ENCODE data around the gene ENPP6.

ENPP6 gene

DNA sequence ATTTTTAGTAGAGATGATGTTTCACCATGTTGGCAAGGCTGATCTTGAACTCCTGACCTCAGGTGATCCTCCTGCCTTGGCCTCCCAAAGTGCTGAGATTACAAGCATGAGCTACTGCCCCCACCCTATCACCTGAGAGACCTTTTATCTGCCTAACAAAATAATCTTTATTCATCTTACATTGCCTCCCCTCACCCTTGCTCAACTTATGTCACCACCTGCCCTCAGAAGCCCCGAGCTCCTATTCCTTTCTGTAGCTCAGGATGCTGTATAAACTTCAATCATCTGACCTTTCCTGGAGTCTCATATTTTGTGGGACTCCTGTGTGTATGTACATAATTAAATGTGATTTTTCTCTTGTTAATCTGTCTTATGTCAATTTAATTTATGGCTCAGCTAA is 29.7 kb upstream of the ENPP6 start:
- H3K36me3 ChIP-seq = no peaks in the 10 kb centered on the region
- H3K4me2 ChIP-seq = no peak overlapping the region
- no peak overlapping the region for H3K9ac ChIP-seq
- H4K20me1 ChIP-seq = no peaks in the 10 kb centered on the region
- no peaks in the 10 kb centered on the region for H3K27me3 ChIP-seq
- no peak overlapping the region for H3K27ac ChIP-seq
- no peak for TF ChIP-seq Cebpa-rat (IDR thresholded peaks at IDR 0.05)
- H3K4me1 ChIP-seq = peaks cover 0 to 9% (median 0%) of the 10 kb centered on the region in 10 experiments; a peak in 1 of 20 replicates
- H3K9me3 ChIP-seq (replicated peaks in 1 of 11) = no peaks in the 10 kb centered on the region; a peak in 5 of 22 replicates
- no peak overlapping the region for H3K4me3 ChIP-seq

DNA sequence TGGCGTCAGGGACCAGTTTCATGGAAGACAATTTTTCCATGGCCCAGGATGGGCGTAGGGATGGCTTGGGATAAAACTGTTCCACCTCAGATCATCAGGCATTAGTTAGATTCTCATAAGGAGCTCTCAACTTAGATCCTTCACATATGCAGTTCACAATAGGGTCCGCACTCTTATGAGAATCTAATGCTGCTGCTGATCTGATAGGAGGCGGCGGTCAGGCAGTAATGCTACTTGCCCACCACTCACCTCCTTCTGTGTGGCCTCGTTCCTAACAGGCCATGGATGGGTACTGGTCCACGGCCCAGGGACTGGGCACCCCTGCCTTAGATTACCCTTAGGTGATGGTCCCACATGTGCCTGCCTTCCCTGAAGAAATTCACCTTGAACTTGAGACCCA is 28.8 kb upstream of the ENPP6 start:
- H3K4me2 ChIP-seq = no peak overlapping the region
- no peak for TF ChIP-seq Cebpa-rat (IDR thresholded peaks at IDR 0.05)
- H3K9ac ChIP-seq = no peak overlapping the region
- peaks cover 0 to 4% (median 0%) of the 10 kb centered on the region in 10 experiments; a peak in 1 of 20 replicates for H3K4me1 ChIP-seq
- no peaks in the 10 kb centered on the region; a peak in 2 of 22 replicates for H3K9me3 ChIP-seq (replicated peaks in 1 of 11)
- H3K4me3 ChIP-seq = no peak overlapping the region
- no peaks in the 10 kb centered on the region for H4K20me1 ChIP-seq
- no peaks in the 10 kb centered on the region for H3K27me3 ChIP-seq
- no peaks in the 10 kb centered on the region for H3K36me3 ChIP-seq
- H3K27ac ChIP-seq = no peak overlapping the region

DNA sequence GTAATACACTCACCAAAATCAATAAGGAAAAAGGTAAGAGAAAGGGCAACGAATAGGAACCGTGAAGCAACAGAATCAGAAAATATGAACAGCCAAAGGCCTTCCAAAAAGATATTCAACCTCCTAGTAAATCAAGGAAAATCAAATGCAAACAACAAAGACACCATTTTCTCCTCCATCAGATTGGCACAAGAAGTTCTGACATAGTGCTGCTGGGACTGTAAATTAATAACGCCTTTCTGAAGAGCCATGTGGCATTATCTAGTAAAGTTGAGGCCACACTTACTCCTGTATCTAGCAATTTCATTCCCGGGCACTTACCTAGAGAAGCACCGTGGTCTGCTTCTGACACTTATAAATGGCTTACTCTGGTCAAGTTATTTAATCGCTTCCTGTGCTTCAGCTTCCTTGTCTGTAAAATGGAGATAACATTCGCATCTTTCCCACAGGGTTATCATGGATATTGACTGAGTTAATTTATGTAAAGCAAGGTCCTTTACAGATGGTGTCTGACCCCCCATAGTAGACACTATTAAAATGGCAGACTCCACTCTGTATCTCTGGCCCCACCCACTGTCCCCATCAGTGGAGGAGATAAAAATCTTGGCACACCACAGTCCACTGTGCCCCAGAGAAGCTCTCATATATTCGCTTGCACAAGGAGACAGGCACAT is 20.5 kb upstream of the ENPP6 start:
- TF ChIP-seq Cebpa-rat (IDR thresholded peaks at IDR 0.05) = no peak
- H3K4me2 ChIP-seq = no peak overlapping the region

DNA sequence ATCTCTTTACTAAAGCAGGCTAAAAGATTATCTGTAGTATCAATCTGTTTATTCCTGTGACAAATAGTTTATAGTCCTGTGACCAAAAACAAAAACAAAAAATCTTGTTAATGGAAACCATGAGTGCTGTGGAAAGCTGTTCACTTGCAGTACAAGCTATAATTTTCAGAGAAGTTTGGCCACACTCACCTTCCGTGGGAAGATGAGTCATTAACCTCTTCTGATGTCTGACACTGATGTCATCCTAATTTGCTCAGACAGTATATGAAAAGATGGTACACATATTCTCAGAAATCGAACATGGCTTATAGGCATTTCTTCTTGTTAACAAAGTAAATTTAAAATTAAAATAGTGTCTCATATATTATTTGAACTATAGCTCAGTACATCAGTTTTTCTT is 19.9 kb upstream of the ENPP6 start:
- no peaks in the 10 kb centered on the region for H4K20me1 ChIP-seq
- TF ChIP-seq Cebpa-rat (IDR thresholded peaks at IDR 0.05) = no peak
- no peak overlapping the region for H3K4me3 ChIP-seq
- no peak overlapping the region for H3K9ac ChIP-seq
- no peak overlapping the region for H3K27ac ChIP-seq
- H3K36me3 ChIP-seq = no peaks in the 10 kb centered on the region
- H3K9me3 ChIP-seq (replicated peaks in 1 of 11) = peaks cover 0 to 4% (median 0%) of the 10 kb centered on the region in 11 experiments; a peak in 2 of 22 replicates
- H3K4me1 ChIP-seq = no peaks in the 10 kb centered on the region
- no peak overlapping the region for H3K4me2 ChIP-seq
- no peaks in the 10 kb centered on the region for H3K27me3 ChIP-seq

More for the DNA sequence above, 20.5 kb upstream of the ENPP6 start:
- no peak overlapping the region for H3K9ac ChIP-seq
- no peaks in the 10 kb centered on the region for H4K20me1 ChIP-seq
- H3K27me3 ChIP-seq = no peaks in the 10 kb centered on the region
- peaks cover 0 to 4% (median 0%) of the 10 kb centered on the region in 11 experiments; a peak in 3 of 22 replicates for H3K9me3 ChIP-seq (replicated peaks in 1 of 11)
- no peak overlapping the region for H3K27ac ChIP-seq
- H3K4me3 ChIP-seq = no peak overlapping the region
- no peaks in the 10 kb centered on the region for H3K4me1 ChIP-seq
- H3K36me3 ChIP-seq = no peaks in the 10 kb centered on the region

DNA sequence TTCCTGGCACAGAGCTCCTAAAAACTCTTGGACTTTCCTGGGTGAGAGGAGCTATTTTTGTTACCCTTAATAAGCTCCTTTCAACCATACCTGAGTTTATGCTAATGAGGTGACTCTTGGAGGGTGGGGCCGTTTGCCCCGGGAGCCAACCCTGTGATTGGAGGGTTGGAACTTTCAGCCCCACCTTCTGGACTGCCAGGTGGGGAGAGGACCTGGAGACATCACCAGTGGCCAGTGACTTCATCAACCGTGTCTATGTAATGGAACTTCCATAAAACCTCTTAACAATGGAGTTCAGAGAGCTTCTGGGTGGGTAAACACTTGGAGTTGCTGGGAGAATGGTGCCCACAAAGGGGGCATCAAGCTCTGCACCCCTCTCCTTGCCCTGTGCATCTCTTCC is 17.9 kb upstream of the ENPP6 start:
- TF ChIP-seq Cebpa-rat (IDR thresholded peaks at IDR 0.05) = no peak

DNA sequence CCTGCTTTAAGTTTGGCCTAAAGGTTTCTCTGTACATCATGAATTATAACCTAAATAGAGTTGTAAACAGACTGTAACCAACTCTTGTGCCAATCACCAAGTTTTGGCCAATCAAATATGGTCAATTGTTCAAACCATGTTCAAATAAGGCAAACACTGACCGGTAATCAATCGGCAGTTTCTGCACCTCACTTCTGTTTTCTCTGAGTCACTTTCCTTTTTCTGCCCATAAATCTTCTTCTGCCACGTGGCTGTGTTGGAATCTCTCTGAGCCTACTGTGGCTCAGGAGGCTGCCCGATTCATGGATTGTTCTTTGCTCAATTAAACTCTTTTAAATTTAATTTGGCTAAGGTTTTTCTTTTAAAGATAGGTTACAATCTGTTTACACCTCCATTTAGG is 16.5 kb upstream of the ENPP6 start:
- no peak overlapping the region for H3K27ac ChIP-seq
- H4K20me1 ChIP-seq = no peaks in the 10 kb centered on the region
- H3K36me3 ChIP-seq = no peaks in the 10 kb centered on the region
- H3K9me3 ChIP-seq (replicated peaks in 1 of 11) = peaks cover 0 to 4% (median 0%) of the 10 kb centered on the region in 11 experiments; a peak in 2 of 22 replicates
- TF ChIP-seq Cebpa-rat (IDR thresholded peaks at IDR 0.05) = no peak
- H3K4me1 ChIP-seq = peaks cover 20 to 34% (median 28%) of the 10 kb centered on the region in 10 experiments
- H3K9ac ChIP-seq = no peak overlapping the region
- H3K27me3 ChIP-seq = no peaks in the 10 kb centered on the region
- no peak overlapping the region for H3K4me2 ChIP-seq
- no peak overlapping the region for H3K4me3 ChIP-seq

More for the DNA sequence above, 17.9 kb upstream of the ENPP6 start:
- H3K9ac ChIP-seq = no peak overlapping the region
- H3K4me3 ChIP-seq = no peak overlapping the region
- H4K20me1 ChIP-seq = no peaks in the 10 kb centered on the region
- peaks cover 0 to 4% (median 0%) of the 10 kb centered on the region in 11 experiments; a peak in 2 of 22 replicates for H3K9me3 ChIP-seq (replicated peaks in 1 of 11)
- no peaks in the 10 kb centered on the region for H3K36me3 ChIP-seq
- peaks cover 6 to 20% (median 15%) of the 10 kb centered on the region in 10 experiments; a peak in 19 of 20 replicates for H3K4me1 ChIP-seq
- no peak overlapping the region for H3K27ac ChIP-seq
- no peaks in the 10 kb centered on the region for H3K27me3 ChIP-seq
- H3K4me2 ChIP-seq = no peak overlapping the region

DNA sequence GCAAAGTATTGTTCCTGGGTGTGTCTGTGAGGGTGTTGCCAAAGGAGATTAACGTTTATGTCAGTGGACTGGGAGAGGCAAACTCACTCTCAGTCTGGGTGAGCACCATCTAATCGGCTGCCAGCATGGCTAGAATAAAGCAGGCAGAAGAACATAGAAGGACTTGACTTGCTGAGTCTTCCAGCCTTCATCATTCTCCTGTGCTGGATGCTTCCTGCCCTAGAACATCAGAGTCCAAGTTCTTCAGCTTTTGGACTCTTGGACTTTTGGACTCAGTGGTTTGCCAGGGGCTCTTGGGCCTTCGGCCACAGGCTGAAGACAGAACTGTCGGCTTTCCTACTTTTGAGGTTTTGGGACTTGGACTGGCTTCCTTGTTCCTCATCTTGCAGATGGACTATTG is 15.3 kb upstream of the ENPP6 start:
- H3K36me3 ChIP-seq = no peaks in the 10 kb centered on the region

DNA sequence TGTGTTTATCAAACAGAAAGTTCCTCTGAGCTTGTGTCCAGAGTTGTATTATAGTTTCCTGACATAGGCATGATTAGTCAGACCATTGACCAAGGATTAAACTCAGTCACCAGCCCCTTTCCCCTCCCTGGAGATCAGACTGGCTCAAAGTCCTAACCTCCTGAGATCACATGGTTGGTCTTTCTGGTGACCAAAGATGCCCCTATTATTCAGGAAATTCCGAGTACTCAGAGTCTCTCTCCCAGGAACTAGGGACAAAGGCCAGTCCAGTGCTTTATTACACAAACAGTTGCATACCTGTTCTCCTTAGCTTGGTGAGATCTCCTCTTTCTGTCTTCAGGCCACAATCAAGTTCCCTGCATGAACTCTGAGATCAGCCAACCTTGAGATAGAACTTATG is 14.5 kb upstream of the ENPP6 start:
- no peak overlapping the region for H3K4me3 ChIP-seq
- no peaks in the 10 kb centered on the region for H3K36me3 ChIP-seq
- H3K9me3 ChIP-seq (replicated peaks in 1 of 11) = peaks cover 0 to 10% (median 0%) of the 10 kb centered on the region in 11 experiments; a peak in 4 of 22 replicates
- no peak overlapping the region for H3K9ac ChIP-seq
- H3K4me1 ChIP-seq = peaks cover 32 to 53% (median 46%) of the 10 kb centered on the region in 10 experiments
- peak overlapping the region in 5 of 11 experiments; percentile 4 to 92 (median 76); a peak in 4 of 22 replicates for H3K4me2 ChIP-seq
- 0 out of 22 replicates have a peak overlapping the region, but pooled peaks of 2 of the 11 experiments have one; percentile 5 to 17 for H3K27ac ChIP-seq
- H4K20me1 ChIP-seq = no peaks in the 10 kb centered on the region
- H3K27me3 ChIP-seq = no peaks in the 10 kb centered on the region
- TF ChIP-seq Cebpa-rat (IDR thresholded peaks at IDR 0.05) = no peak

More for the DNA sequence above, 15.3 kb upstream of the ENPP6 start:
- Histone ChIP-seq H3K4me2 (no peak overlapping the region), H3K4me1 (peaks cover 29 to 46% (median 40%) of the 10 kb centered on the region in 10 experiments), H3K27ac (no peak overlapping the region), H3K9me3 (replicated peaks in 1 of 11) (peaks cover 0 to 4% (median 0%) of the 10 kb centered on the region in 11 experiments; a peak in 3 of 22 replicates), H3K27me3 (no peaks in the 10 kb centered on the region), H3K9ac (no peak overlapping the region), H4K20me1 (no peaks in the 10 kb centered on the region), H3K4me3 (no peak overlapping the region)
- no peak for TF ChIP-seq Cebpa-rat (IDR thresholded peaks at IDR 0.05)

DNA sequence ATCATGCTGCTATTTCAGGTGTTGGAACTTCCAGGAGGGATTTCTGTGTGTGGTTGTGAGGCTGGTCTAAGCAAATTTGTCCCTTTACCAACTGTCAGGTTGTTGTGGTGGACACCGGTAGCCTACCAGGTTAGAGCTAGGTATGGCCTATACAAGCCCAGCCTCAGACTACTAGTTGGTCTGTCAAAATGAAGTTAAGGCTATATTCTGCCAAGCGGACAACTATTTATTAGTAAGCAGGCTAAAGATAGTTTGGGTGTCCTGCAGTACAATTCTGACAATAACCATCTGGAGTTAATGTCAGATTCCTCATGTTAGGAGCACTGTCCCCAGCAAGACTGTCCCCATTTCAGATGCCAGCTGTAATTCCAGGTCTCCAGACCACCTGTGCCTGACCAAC is 13.9 kb upstream of the ENPP6 start:
- Histone ChIP-seq H3K4me2 (peak overlapping the region in 8 of 11 experiments; percentile 9 to 96 (median 58); a peak in 11 of 22 replicates), H3K27me3 (no peaks in the 10 kb centered on the region), H3K36me3 (no peaks in the 10 kb centered on the region), H3K4me1 (peaks cover 32 to 55% (median 46%) of the 10 kb centered on the region in 10 experiments), H3K9me3 (replicated peaks in 1 of 11) (peaks cover 0 to 12% (median 0%) of the 10 kb centered on the region in 11 experiments; a peak in 4 of 22 replicates), H3K27ac (0 out of 22 replicates have a peak overlapping the region, but pooled peaks of 1 of the 11 experiments have one; percentile 17), H3K9ac (no peak overlapping the region), H4K20me1 (no peaks in the 10 kb centered on the region), H3K4me3 (no peak overlapping the region)
- no peak for TF ChIP-seq Cebpa-rat (IDR thresholded peaks at IDR 0.05)

All from BLaER1 treated with 17β-estradiol and CSF1 and Interleukin-3, amounts not matched to agents 10 nM and 100 nM (cell line).